Thyroid gland (tissue), 4 donors: Measurements from ENCODE around the gene BCL2L2. TPM values are rescaled to one million over a fixed set of nuclear protein-coding genes. Genes with fewer than 3 reads are reported as not detected.

Experiments used
- DNase-seq, 2 donors: peaks; one replicate each; pipeline ENCODE4 v3.0.0-alpha.2; 2019
- H3K27ac ChIP-seq, 3 donors: fragments of 200-600 bp; sonication (generic); 1 replicate in 2 of 3; 2 replicates in 1 of 3; pipeline ENCODE4 v1.5.1; 2016 to 2019; ENCODE audit warnings: mild to moderate bottlenecking in 1 of 3, moderate library complexity in 1 of 3
- H3K27me3 ChIP-seq: fragments of 200-600 bp; sonication (generic); one replicate; pipeline ENCODE4 v1.5.1; 2019
- H3K36me3 ChIP-seq, 2 donors: fragments of 200-600 bp; sonication (generic); one replicate each; pipeline ENCODE4 v1.5.1; 2016 to 2019
- H3K4me1 ChIP-seq, 2 donors: fragments of 200-600 bp; sonication (generic); one replicate each; pipeline ENCODE4 v1.5.1; 2017 to 2019
- H3K4me3 ChIP-seq, 3 donors: fragments of 200-600 bp; sonication (generic); replicated peaks in 1 of 3; 1 replicate in 2 of 3; 2 replicates in 1 of 3; pipeline ENCODE4 v1.5.1; 2016; ENCODE audit warnings: mild to moderate bottlenecking in 1 of 3
- H3K9me3 ChIP-seq: fragments of 200-600 bp; sonication (generic); one replicate; pipeline ENCODE4 v1.5.1; 2017
- POLR2A ChIP-seq, 2 donors: fragments of 450-650 bp; IDR thresholded peaks; one replicate each; pipeline ENCODE4 v1.6.1; 2017; ENCODE audit warnings: antibody characterized with exemption in 2 of 2, mild to moderate bottlenecking in 2 of 2, moderate library complexity in 1 of 2
- WGBS, 2 donors: methylation state at CpG; one replicate each; pipeline ENCODE4 v1.1.5; 2017; 5-methylcytosine and 5-hydroxymethylcytosine counted together
- intact Hi-C: fragments of 100-400 bp; cut with DNase I; formaldehyde crosslinking; loops from one replicate; pipeline ENCODE4 v1.15.1; 2023
- total RNA-seq, 4 donors: library from RNA; depleted of rRNA; stranded (reverse); fragments of >200 nt; gene quantifications; one replicate each; pipeline ENCODE4 v1.2.3, GENCODE V29; 2016
- TF ChIP-seq, protein P1 (sequence below), 6 experiments: fragments of 200-600 bp in 3 of 6; fragments of 450-650 bp in 3 of 6; sonication (generic) in 3 of 6; IDR thresholded peaks; one replicate each; pipeline ENCODE4 v1.5.1; 2016 to 2019; ENCODE audit warnings: antibody characterized with exemption in 6 of 6, mild to moderate bottlenecking in 2 of 6, inconsistent platforms in 1 of 6, moderate library complexity in 1 of 6

BCL2L2 gene
- total RNA-seq, 4 donors from 2014 or later = 37.3 to 52.8 (median 46.1) TPM

DNA sequence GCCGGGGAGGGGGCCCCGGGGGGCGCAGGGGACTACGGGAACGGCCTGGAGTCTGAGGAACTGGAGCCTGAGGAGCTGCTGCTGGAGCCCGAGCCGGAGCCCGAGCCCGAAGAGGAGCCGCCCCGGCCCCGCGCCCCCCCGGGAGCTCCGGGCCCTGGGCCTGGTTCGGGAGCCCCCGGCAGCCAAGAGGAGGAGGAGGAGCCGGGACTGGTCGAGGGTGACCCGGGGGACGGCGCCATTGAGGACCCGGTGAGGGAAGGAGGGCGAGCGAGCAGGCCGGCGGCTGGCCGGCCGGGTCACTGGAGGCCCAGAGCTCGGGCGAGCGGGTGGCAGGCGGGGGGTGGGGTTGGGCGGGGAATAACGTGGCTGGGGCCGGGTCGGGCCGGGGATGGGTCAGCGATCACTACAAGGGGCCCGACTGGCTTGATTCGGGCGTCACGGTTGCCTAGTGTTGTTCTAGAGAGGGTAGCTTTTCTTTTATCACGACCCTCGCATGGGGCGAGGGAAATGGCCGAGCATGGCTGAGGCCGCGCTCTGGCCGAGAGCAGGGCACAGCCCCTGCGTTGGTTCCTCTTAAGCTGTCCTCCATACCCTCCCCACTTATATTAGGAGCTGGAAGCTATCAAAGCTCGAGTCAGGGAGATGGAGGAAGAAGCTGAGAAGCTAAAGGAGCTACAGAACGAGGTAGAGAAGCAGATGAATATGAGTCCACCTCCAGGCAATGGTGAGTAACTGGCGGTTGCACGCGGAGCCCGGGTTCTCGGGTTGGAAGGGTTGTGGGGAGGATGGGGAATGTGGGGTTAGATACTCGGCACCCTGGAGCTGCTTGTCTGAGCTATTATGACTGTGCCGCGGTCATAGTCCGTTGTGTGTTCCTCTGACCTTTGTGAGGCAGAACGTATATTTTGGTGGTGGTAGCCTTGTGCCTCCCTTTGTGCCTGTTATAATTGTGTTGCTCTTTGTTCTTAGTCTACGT, 15.2 kb downstream of the BCL2L2 start:
- Histone ChIP-seq H3K36me3 (peaks cover 25 to 26% of the 10 kb centered on the region in 2 donors), H3K9me3 (no peaks in the 10 kb centered on the region), H3K4me3 (peak overlapping the region; percentile 85 to 95 (median 89)), H3K4me1 (peaks cover 18 to 20% of the 10 kb centered on the region in 2 donors), H3K27ac (peak overlapping the region; percentile 93 to 97 (median 94)), H3K27me3 (no peaks in the 10 kb centered on the region)
- DNase-seq = peak in 1 of 2 donors; percentile 34
- intact Hi-C loops = loop anchor here (10.0 kb wide), 1 partner anchor 143 kb away; the partner anchor contains the start of gene NGDN
- TF ChIP-seq POLR2A (IDR thresholded peaks at IDR 0.05) = no peak
- TF ChIP-seq, protein P1, sequence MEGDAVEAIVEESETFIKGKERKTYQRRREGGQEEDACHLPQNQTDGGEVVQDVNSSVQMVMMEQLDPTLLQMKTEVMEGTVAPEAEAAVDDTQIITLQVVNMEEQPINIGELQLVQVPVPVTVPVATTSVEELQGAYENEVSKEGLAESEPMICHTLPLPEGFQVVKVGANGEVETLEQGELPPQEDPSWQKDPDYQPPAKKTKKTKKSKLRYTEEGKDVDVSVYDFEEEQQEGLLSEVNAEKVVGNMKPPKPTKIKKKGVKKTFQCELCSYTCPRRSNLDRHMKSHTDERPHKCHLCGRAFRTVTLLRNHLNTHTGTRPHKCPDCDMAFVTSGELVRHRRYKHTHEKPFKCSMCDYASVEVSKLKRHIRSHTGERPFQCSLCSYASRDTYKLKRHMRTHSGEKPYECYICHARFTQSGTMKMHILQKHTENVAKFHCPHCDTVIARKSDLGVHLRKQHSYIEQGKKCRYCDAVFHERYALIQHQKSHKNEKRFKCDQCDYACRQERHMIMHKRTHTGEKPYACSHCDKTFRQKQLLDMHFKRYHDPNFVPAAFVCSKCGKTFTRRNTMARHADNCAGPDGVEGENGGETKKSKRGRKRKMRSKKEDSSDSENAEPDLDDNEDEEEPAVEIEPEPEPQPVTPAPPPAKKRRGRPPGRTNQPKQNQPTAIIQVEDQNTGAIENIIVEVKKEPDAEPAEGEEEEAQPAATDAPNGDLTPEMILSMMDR (IDR thresholded peaks at IDR 0.05) = no peak
- 0 to 1% methylated on average over 29 to 36 of the region's 64 CpGs for WGBS, 2 donors

DNA sequence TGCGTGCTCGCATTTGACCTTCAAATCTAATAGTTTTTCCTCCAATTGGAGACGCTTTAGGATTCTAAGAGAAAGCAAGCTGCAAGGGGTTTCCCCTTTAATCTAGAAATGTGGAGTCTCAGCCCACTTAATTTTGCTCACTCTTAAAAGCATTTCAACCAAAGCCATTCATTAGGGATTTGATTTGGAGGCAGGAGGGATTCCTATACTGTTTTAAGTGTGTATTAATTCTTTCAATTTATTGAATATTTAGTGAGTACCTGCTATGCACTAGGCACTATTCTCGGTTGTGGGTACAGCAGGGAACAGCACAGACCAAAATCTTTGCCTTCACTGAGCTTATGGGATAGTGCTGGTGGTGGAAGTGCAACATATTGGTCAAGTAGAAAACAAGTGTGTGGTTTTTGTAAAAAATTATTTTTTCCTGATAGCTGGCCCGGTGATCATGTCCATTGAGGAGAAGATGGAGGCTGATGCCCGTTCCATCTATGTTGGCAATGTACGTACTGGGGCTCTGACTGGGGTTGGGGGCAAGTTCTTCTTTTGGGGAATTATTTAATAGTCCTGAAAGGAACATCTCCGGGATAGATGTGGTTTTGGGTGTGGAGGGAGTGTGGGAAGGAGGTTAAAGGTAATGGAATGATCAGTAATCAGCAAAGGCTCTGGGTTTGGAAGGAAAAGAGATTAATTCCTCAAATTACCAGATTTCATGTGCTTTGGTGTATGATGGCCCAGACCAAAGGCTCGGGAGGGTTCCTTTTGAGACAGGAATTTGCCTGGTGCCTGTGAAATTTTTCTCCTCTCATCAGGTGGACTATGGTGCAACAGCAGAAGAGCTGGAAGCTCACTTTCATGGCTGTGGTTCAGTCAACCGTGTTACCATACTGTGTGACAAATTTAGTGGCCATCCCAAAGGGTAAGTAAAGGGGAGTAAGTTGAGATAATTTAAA, 16.2 kb downstream of the BCL2L2 start:
- intact Hi-C loops = loop anchor here (10.0 kb wide), 1 partner anchor 142 kb away; the partner anchor contains the start of gene NGDN
- WGBS, 2 donors = 51% methylated on average over 10 of the region's 10 CpGs
- peak overlapping the region in 2 of 3 donors; percentile 89 to 95 for H3K4me3 ChIP-seq
- H3K36me3 ChIP-seq = peaks cover 25 to 26% of the 10 kb centered on the region in 2 donors
- no peaks in the 10 kb centered on the region for H3K27me3 ChIP-seq
- no peaks in the 10 kb centered on the region for H3K9me3 ChIP-seq
- peaks cover 18 to 22% of the 10 kb centered on the region in 2 donors for H3K4me1 ChIP-seq
- TF ChIP-seq POLR2A (IDR thresholded peaks at IDR 0.05) = no peak
- TF ChIP-seq, protein P1 (IDR thresholded peaks at IDR 0.05) = no peak
- no peak for DNase-seq
- peak overlapping the region in 1 of 3 donors; percentile 93 for H3K27ac ChIP-seq

DNA sequence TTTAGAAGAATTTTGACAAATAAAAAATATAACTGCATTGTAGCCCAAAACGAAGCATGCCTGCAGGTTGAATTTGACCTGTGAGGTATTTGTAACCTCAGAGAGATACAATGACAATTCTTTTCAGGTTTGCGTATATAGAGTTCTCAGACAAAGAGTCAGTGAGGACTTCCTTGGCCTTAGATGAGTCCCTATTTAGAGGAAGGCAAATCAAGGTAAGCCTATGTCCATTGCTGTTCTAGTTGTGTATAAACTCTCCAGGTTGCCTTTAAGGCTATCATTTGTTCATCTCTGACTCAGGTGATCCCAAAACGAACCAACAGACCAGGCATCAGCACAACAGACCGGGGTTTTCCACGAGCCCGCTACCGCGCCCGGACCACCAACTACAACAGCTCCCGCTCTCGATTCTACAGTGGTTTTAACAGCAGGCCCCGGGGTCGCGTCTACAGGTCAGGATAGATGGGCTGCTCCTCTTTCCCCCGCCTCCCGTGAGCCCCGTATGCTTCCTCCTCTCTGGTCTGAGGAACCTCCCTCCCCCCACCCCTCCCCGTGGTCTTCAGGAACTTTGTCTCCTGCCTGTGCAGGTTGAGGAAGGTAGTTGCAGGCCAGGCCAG, 17.3 kb downstream of the BCL2L2 start:
- intact Hi-C loops = loop anchor here (10.0 kb wide), 1 partner anchor 141 kb away; the partner anchor contains the start of gene NGDN
- no peaks in the 10 kb centered on the region for H3K9me3 ChIP-seq
- H3K4me1 ChIP-seq = peaks cover 18 to 24% of the 10 kb centered on the region in 2 donors
- H3K27ac ChIP-seq = no peak overlapping the region
- peaks cover 25 to 26% of the 10 kb centered on the region in 2 donors for H3K36me3 ChIP-seq
- no peaks in the 10 kb centered on the region for H3K27me3 ChIP-seq
- 88 to 89% methylated on average over 17 to 18 of the region's 18 CpGs for WGBS, 2 donors
- DNase-seq = no peak
- no peak for TF ChIP-seq POLR2A (IDR thresholded peaks at IDR 0.05)
- TF ChIP-seq, protein P1 (IDR thresholded peaks at IDR 0.05) = no peak
- H3K4me3 ChIP-seq = no peak overlapping the region

DNA sequence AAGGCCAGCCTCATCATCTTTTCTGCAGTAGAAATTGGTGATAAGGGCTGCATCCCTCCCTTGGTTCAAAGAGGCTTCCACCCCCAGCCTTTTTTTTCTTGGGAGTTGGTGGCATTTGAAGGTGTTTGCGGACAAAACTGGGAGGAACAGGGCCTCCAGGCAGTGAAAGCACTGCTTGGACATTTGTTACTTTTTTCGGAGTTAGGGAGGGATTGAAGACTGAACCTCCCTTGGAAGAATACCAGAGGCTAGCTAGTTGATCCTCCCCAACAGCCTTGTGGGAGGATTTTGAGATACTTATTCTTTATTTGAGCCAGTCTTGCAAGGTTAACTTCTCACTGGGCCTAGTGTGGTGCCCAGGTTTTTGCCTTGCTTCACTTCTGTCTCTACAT, 17.8 kb downstream of the BCL2L2 start:
- DNase-seq = no peak
- Histone ChIP-seq H3K27ac (no peak overlapping the region), H3K36me3 (peaks cover 25 to 26% of the 10 kb centered on the region in 2 donors), H3K9me3 (no peaks in the 10 kb centered on the region), H3K4me3 (no peak overlapping the region), H3K4me1 (peaks cover 18 to 24% of the 10 kb centered on the region in 2 donors), H3K27me3 (no peaks in the 10 kb centered on the region)
- 89 to 93% methylated on average over 2 of the region's 2 CpGs for WGBS, 2 donors
- intact Hi-C loops = loop anchor here (10.0 kb wide), 1 partner anchor 140 kb away; the partner anchor contains the start of gene NGDN
- TF ChIP-seq, protein P1 (IDR thresholded peaks at IDR 0.05) = no peak
- TF ChIP-seq POLR2A (IDR thresholded peaks at IDR 0.05) = no peak
